Activated T-helper 1 cell treated with anti-CD3 and anti-CD28 coated beads, Interleukin-12 subunit alpha, Interleukin-12 subunit beta, Interleukin-2, Interleukin-4 antibody, amounts not matched to agents 30 ng/mL and 10 ng/mL and 1 ng/mL, durations not matched to agents 14 hours and 24 hours and 36 hours (primary cell): ENCODE measurements around the gene CEP152. TPM values are rescaled to one million over a fixed set of nuclear protein-coding genes. Genes with fewer than 3 reads are reported as not detected.

Experiments used
- DNase-seq: peaks from one replicate; pipeline ENCODE4 v3.0.0; 2021; ENCODE audit warnings: low spot score
- H3K27ac Mint-ChIP-seq: one replicate; pipeline ENCODE4 v1.8.0; 2021; ENCODE audit warnings: mild to moderate bottlenecking, mixed read lengths
- H3K27me3 Mint-ChIP-seq: one replicate; pipeline ENCODE4 v1.8.0; 2022; ENCODE audit warnings: mild to moderate bottlenecking, moderate library complexity, mixed read lengths; ENCODE audit not compliant: insufficient read depth
- H3K36me3 Mint-ChIP-seq: one replicate; pipeline ENCODE4 v1.8.0; 2021; ENCODE audit warnings: low read depth, mixed read lengths
- H3K4me1 Mint-ChIP-seq: one replicate; pipeline ENCODE4 v1.8.0; 2021; ENCODE audit warnings: low read depth, mixed read lengths
- H3K4me3 Mint-ChIP-seq: one replicate; pipeline ENCODE4 v1.8.0; 2021; ENCODE audit warnings: mild to moderate bottlenecking, moderate library complexity, mixed read lengths
- H3K9me3 Mint-ChIP-seq: one replicate; pipeline ENCODE4 v1.8.0; 2021; ENCODE audit warnings: mixed read lengths
- intact Hi-C: fragments of 100-400 bp; cut with micrococcal nuclease; formaldehyde crosslinking; loops from one replicate; pipeline ENCODE4 v1.15.1; 2024
- total RNA-seq: library from RNA; stranded (reverse); gene quantifications from 2 replicates; pipeline ENCODE4 v1.2.3, GENCODE V29; 2022

CEP152 gene
- total RNA-seq, 1 donor from 2014 or later = 27.3 TPM

DNA sequence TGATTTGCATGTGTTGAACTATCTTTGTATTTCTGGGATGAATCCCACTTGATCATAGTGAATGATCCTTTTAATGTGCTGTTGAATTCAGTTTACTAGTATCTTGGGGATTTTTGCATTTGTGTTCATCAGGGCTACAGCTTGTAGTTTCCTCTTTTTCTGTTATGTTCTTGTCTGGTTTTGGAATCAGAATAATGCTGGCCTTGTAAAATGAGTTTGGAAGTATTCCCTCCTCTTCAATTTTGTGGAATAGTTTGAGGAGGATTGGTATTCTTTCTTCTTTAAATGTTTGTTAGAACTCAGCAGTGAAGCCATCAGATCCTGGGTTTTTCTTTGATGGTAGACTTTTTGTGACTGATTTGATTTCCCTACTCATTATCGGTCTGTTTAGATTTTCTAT, 102.2 kb downstream of the CEP152 start:
- intact Hi-C loops = no loop called here
- peaks cover 1% of the 10 kb centered on the region for H3K36me3 Mint-ChIP-seq
- H3K4me1 Mint-ChIP-seq = no peaks in the 10 kb centered on the region
- no peak overlapping the region for H3K27ac Mint-ChIP-seq
- H3K4me3 Mint-ChIP-seq = no peak overlapping the region
- H3K9me3 Mint-ChIP-seq = peaks cover 11% of the 10 kb centered on the region
- peaks cover 4% of the 10 kb centered on the region for H3K27me3 Mint-ChIP-seq
- DNase-seq = no peak

DNA sequence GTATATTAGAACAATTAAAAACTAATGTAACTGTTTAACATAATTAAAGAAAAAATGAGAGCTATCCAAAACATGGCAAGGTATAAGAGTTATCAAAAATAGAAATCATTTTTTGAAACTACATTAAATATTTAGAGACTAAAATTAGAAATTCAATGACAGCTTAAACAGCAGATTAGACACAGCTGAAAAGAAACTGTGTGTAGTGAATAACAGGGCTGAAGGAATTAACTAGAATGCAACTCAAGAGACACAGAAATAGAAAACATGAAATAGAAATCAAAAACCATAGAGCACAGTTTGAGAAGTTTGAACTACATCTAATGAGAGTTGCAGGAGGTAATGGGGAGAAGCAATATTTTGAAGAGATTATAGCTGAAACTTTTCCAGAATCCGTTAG, 105.5 kb downstream of the CEP152 start:
- H3K27me3 Mint-ChIP-seq = peaks cover 4% of the 10 kb centered on the region
- DNase-seq = no peak
- no peaks in the 10 kb centered on the region for H3K4me1 Mint-ChIP-seq
- no peak overlapping the region for H3K27ac Mint-ChIP-seq
- intact Hi-C loops = no loop called here
- no peak overlapping the region for H3K4me3 Mint-ChIP-seq
- peaks cover 1% of the 10 kb centered on the region for H3K36me3 Mint-ChIP-seq
- peaks cover 11% of the 10 kb centered on the region for H3K9me3 Mint-ChIP-seq

DNA sequence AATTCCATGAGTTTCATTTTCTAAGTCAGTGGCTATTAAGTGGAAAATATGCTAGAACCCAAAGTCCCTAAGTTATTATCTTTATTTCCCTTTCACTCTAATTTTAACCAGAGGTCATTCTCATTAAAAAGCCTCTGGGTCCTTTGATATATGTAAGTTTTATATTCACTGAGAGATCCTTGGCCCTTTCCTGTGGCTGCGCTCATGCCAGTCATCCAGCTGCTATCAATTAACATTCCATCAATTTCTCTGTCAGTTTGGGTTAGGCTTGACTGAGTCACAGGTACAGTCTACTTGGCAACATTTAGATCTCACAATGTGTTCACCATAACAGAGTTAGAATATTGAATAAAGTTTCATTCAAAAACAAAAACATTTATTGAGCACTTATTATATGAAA, 107.3 kb downstream of the CEP152 start:
- Mint-ChIP-seq H3K9me3 (peaks cover 11% of the 10 kb centered on the region), H3K4me1 (no peaks in the 10 kb centered on the region), H3K27ac (no peak overlapping the region), H3K27me3 (no peaks in the 10 kb centered on the region), H3K36me3 (no peaks in the 10 kb centered on the region), H3K4me3 (no peak overlapping the region)
- intact Hi-C loops = no loop called here
- DNase-seq = no peak

DNA sequence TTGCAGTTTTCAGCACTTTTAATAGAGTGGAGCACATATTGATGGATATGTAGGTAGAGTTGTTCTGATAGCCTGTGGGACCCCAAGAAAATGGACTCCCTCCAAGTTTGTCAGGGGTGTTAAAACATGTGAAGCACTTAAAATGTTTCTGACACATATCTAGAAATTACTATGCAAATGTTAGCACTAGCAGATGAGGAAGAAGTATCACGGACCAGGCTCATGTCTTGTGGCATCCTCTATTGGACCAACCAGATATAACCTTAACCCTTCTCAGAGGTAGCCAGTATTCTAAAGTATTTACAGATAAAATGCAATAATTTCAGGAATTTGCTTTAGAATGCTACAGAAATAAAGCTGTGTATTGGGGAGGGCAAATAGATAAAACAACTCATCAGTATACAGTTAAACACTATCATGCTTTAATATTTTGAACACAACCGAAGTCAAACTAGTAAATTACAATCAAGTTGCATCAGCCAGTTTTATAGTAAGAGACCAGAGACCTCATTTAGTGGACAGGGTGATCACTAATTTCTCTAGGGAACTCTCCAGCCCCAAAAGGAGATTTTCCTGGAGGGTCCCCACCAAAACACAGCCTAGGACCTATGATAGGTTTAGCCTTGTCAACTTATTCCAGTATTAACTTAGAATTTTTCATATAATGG, 108.2 kb downstream of the CEP152 start:
- Mint-ChIP-seq H3K4me1 (no peaks in the 10 kb centered on the region), H3K27me3 (no peaks in the 10 kb centered on the region), H3K9me3 (peaks cover 11% of the 10 kb centered on the region), H3K27ac (no peak overlapping the region), H3K36me3 (no peaks in the 10 kb centered on the region), H3K4me3 (no peak overlapping the region)
- no peak for DNase-seq
- intact Hi-C loops = no loop called here

DNA sequence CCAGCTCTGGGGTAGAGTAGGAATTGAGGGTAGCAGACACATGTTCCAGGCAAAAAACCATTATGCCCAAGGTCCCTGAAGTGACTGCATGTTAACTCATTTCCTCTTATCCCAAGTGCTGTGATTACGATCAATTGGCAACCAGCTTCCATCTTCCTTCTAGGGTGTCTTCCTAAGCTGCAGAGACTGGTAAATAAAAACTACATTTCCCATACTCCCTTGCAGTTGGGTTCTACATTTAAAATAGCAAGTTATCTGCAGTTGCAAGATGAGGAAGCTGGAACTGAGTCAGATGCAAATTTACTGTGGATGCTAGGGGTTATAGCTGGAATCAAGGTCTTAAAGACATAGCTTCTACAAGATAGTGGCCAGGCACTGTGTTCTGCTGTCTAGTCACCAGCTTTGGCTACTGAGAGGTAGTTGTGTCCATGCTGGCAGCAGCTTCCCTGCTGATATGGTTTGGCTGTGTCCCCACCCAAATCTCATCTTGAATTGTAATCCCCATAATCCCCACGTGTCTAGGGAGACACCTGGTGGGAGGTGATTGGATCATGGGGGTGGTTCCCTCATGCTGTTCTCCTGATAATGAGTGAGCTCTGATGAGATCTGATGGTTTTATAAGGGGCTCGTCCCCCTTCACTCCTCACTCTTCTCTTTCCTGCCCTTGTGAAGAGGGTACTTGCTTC, 114.1 kb downstream of the CEP152 start:
- Mint-ChIP-seq H3K4me3 (no peak overlapping the region), H3K4me1 (no peaks in the 10 kb centered on the region), H3K36me3 (no peaks in the 10 kb centered on the region), H3K27me3 (no peaks in the 10 kb centered on the region), H3K9me3 (no peaks in the 10 kb centered on the region), H3K27ac (no peak overlapping the region)
- intact Hi-C loops = no loop called here
- DNase-seq = no peak

DNA sequence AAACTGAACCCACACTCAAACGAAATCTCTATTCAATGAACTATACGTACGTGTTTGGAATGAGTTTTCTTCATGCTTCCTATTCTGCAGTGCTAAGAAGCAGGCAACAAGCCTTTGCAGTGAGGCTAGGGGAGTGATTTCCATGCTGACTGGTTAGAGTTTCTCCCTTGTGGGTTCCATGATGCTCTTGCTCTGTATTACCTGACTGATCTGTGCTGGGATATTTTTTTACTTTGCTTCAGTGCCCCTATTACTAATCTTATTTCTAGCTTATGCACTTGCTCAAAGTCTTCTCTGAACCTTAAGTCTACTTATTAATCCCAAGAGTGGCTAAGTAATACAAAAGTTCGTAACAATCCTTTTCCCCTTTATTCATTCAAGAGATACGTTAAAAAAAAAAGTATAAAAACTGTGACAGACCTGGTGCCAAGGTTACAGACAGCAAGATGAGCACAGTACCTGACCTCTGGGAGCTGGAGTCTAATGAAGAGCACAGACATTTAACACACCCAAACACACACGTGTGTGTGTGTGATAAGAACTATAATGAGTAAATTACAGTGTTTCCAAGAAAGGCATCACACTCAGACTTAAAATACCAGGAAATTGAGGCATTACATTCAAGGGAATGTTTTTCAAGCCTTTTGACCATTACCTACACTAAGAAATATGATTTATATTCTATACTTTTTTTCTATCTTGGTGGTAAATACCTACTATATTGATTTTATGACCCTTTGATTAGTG, 114.9 kb downstream of the CEP152 start:
- no peaks in the 10 kb centered on the region for H3K27me3 Mint-ChIP-seq
- no peaks in the 10 kb centered on the region for H3K9me3 Mint-ChIP-seq
- DNase-seq = no peak
- no peak overlapping the region for H3K4me3 Mint-ChIP-seq
- no peaks in the 10 kb centered on the region for H3K4me1 Mint-ChIP-seq
- intact Hi-C loops = no loop called here
- no peaks in the 10 kb centered on the region for H3K36me3 Mint-ChIP-seq
- no peak overlapping the region for H3K27ac Mint-ChIP-seq

DNA sequence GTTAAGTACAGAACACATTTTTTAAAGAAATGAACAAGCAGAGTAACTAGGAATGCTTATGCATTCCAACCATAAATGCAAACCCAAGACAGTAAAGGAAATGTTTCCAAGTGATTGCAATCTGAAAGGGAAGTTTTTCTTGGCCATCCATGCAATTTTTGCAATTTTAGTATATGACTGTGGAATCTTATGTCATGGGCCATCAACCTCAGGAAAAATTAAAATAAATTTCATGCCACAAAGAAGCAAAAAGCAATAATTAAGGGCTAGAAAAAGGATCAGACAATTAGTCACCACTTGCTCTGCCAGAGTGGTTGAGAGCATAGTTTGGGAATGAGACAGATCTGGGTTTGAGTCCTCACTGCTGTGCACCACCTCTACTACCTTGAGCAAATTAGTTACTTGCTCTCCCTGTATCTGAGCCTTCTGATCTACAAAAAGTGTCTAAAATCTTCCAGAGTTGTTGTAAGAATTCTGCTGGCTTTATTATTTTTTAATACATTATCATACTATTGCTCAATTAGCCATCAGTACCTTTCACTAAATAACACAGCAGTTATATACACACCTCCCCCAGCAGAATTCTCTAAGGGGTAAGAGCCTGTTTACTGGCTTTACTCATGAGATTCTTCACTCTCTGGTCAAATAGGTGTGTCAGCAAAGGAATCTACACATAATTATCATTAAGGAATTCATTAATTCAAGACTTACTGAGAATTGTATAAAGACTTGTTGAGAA, 115.6 kb downstream of the CEP152 start:
- no peak for DNase-seq
- Mint-ChIP-seq H3K36me3 (no peaks in the 10 kb centered on the region), H3K9me3 (no peaks in the 10 kb centered on the region), H3K27me3 (no peaks in the 10 kb centered on the region), H3K4me1 (no peaks in the 10 kb centered on the region), H3K27ac (no peak overlapping the region), H3K4me3 (no peak overlapping the region)
- intact Hi-C loops = no loop called here

DNA sequence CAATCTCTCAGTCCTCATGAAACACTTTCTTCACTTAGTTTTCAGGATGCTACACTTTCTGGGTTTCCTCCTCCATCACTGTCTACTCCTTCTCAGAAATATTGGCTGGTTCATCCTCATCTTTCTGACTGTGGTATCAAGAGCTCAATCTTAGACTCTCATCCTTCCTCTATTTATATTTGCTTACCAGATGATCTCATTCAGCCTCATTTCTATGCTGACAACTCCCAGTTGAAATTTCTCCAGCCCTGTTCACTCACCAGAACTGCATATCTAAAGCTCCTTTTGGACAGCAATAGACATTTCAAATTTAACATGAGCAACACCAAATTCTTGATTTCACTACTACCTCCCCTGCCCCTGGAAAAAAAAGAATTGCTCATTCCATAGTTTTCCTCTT, 117.4 kb downstream of the CEP152 start:
- Mint-ChIP-seq H3K4me1 (no peaks in the 10 kb centered on the region), H3K4me3 (no peak overlapping the region), H3K36me3 (no peaks in the 10 kb centered on the region), H3K27me3 (no peaks in the 10 kb centered on the region), H3K9me3 (no peaks in the 10 kb centered on the region), H3K27ac (no peak overlapping the region)
- intact Hi-C loops = no loop called here
- no peak for DNase-seq

DNA sequence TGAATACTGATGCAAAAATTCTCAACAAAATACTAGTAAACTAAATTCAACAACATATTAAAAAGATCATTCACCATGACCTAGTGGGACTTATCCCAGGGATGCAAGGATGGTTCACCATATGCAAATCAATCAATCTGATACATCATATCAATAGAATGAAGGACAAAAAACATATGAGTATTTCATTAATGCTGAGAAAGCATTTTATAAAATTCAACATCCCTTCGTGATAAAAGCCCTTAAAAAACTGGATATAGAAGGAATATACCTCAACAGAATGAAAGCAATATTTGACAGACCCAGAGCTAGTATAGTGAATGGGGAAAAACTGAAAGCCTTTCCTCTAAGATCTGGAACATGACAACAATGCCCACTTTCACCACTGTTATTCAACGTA, 122.4 kb downstream of the CEP152 start:
- Mint-ChIP-seq H3K4me1 (no peaks in the 10 kb centered on the region), H3K4me3 (no peak overlapping the region), H3K27ac (no peak overlapping the region), H3K27me3 (no peaks in the 10 kb centered on the region), H3K36me3 (no peaks in the 10 kb centered on the region), H3K9me3 (peaks cover 2% of the 10 kb centered on the region)
- DNase-seq = no peak
- intact Hi-C loops = no loop called here

Other genes with a start within 250 kb of the CEP152 start
- gene FBN1, start 165.4 kb downstream of the CEP152 start, total RNA-seq = 0.47 and 0.61 TPM in 2 replicates
- gene EID1, start 67.1 kb upstream of the CEP152 start, total RNA-seq = 177 and 183 TPM in 2 replicates
- gene SHC4, start 152.8 kb upstream of the CEP152 start, total RNA-seq = 25.7 and 26.4 TPM in 2 replicates
- gene SECISBP2L, start 235.4 kb upstream of the CEP152 start, total RNA-seq = 38.0 and 44.8 TPM in 2 replicates